Breast epithelium (tissue), 4 donors: Measurements from ENCODE around the gene DOCK11. TPM values are rescaled to one million over a fixed set of nuclear protein-coding genes. Genes with fewer than 3 reads are reported as not detected.

Experiments
- DNase-seq, 2 donors: peaks; one replicate each; pipeline ENCODE4 v3.0.0-alpha.2; 2019; ENCODE audit warnings: low spot score in 2 of 2
- H3K27ac ChIP-seq, 2 donors: fragments of 200-600 bp; sonication (generic) in 1 of 2; one replicate each; pipeline ENCODE4 v1.5.1; 2016 to 2019; ENCODE audit warnings: mild to moderate bottlenecking in 1 of 2
- H3K27me3 ChIP-seq, 2 donors: fragments of 200-600 bp; sonication (generic) in 1 of 2; one replicate each; pipeline versions ENCODE4 v1.5.1 to v1.6.0; 2017 to 2019; ENCODE audit warnings: control low read depth in 1 of 2, mild to moderate bottlenecking in 1 of 2
- H3K36me3 ChIP-seq: fragments of 200-600 bp; one replicate; pipeline ENCODE4 v1.5.1; 2019
- H3K4me1 ChIP-seq, 2 donors: fragments of 200-600 bp; sonication (generic); one replicate each; pipeline ENCODE4 v1.5.1; 2016 to 2019; ENCODE audit warnings: control low read depth in 1 of 2
- H3K4me3 ChIP-seq, 3 donors: fragments of 200-600 bp; sonication (generic); 1 replicate in 2 of 3; 2 replicates in 1 of 3; pipeline ENCODE4 v1.5.1; 2016 to 2019; ENCODE audit warnings: mild to moderate bottlenecking in 3 of 3, moderate library complexity in 2 of 3
- H3K9me3 ChIP-seq, 2 donors: fragments of 200-600 bp; sonication (generic) in 1 of 2; one replicate each; pipeline ENCODE4 v1.5.1; 2016 to 2019; ENCODE audit warnings: control low read depth in 1 of 2
- CTCF ChIP-seq, 3 donors: fragments of 450-650 bp; IDR thresholded peaks; one replicate each; pipeline ENCODE4 v1.5.1; 2016 to 2017; ENCODE audit warnings: antibody characterized with exemption in 3 of 3, mild to moderate bottlenecking in 3 of 3, moderate library complexity in 3 of 3
- POLR2A ChIP-seq: fragments of 450-650 bp; IDR thresholded peaks from one replicate; pipeline ENCODE4 v1.6.1; 2016; ENCODE audit warnings: antibody characterized with exemption, mild to moderate bottlenecking, moderate library complexity
- POLR2AphosphoS5 ChIP-seq, 3 donors: sonication (generic); formaldehyde crosslinking; IDR thresholded peaks; one replicate each; pipeline ENCODE4 v1.6.1; 2017; ENCODE audit warnings: antibody characterized with exemption in 3 of 3
- intact Hi-C: fragments of 100-400 bp; cut with DNase I; formaldehyde crosslinking; loops from one replicate; pipeline ENCODE4 v1.15.1; 2023; ENCODE audit warnings: low total_unique reads
- total RNA-seq, 3 donors: library from RNA; depleted of rRNA; stranded (reverse); fragments of >200 nt; gene quantifications; one replicate each; pipeline ENCODE4 v1.1.0, GENCODE V29; 2016

The DOCK11 gene
- total RNA-seq, 3 donors from 2014 or later, result 25.3 to 138 (median 26.9) TPM

GRCh38 chrX:118677318-118677717 lies 181.7 kb downstream of the DOCK11 start:
- Histone ChIP-seq H3K36me3 (no peaks in the 10 kb centered on the region), H3K4me1 (no peaks in the 10 kb centered on the region), H3K27ac (no peak overlapping the region), H3K4me3 (no peak overlapping the region), H3K9me3 (no peaks in the 10 kb centered on the region), H3K27me3 (peaks cover 0 to 10% of the 10 kb centered on the region in 2 donors)
- intact Hi-C loops, result no loop called here
- TF ChIP-seq CTCF (IDR thresholded peaks at IDR 0.05) (no peak), POLR2AphosphoS5 (IDR thresholded peaks at IDR 0.05) (no peak), POLR2A (no peak)
- no peak for DNase-seq

- DNase-seq, result no peak
- intact Hi-C loops, result no loop called here
These were observed 183.7 kb downstream of the DOCK11 start for GRCh38 chrX:118679290-118679689.

DNA sequence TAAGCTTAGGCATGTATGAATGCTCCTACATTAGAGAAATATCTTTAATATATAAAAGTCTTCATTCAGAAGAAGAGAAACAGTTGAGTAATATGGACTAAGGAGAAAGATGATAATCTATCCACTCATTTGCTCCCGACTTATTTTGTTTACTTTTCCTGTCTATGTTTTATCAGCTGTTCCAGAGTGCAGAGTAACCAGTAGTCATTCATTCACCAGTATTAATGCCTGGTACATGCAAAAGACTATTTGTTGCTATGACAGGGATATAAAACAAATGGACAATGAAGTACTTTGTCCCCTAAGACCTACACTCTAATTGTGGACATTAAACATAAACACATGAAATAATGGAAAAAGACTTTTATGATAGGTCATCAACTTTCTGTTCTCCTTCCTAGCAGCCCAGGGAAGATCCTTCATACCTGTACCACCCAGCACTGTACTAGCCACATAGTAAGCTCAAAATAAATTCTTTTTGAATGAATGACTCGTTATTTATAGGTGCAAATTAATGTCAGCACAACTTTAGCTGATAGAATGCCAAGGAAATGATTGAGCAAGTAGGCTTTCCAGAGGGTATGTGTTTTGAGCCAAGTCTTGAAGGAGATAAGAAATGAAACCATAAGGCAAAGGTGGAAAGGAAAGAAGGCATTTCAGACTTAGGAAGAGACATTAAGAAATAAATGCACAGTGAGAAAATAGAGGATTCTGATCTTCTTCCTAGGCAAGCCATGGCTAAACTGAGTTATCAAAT lies 186.8 kb downstream of the DOCK11 start:
- H3K27me3 ChIP-seq, result peaks cover 0 to 3% of the 10 kb centered on the region in 2 donors
- intact Hi-C loops, result no loop called here
- no peak for TF ChIP-seq CTCF (IDR thresholded peaks at IDR 0.05)
- H3K36me3 ChIP-seq, result no peaks in the 10 kb centered on the region
- peaks cover 0 to 2% of the 10 kb centered on the region in 2 donors for H3K4me1 ChIP-seq
- no peaks in the 10 kb centered on the region for H3K9me3 ChIP-seq
- no peak overlapping the region for H3K4me3 ChIP-seq
- no peak overlapping the region for H3K27ac ChIP-seq
- DNase-seq, result no peak

More at GRCh38 chrX:118679290-118679689, 183.7 kb downstream of the DOCK11 start:
- Histone ChIP-seq H3K36me3 (no peaks in the 10 kb centered on the region), H3K4me1 (peaks cover 0 to 2% of the 10 kb centered on the region in 2 donors), H3K9me3 (no peaks in the 10 kb centered on the region), H3K27me3 (peaks cover 0 to 9% of the 10 kb centered on the region in 2 donors), H3K27ac (no peak overlapping the region), H3K4me3 (no peak overlapping the region)
- no peak for TF ChIP-seq CTCF (IDR thresholded peaks at IDR 0.05)
- TF ChIP-seq POLR2AphosphoS5 (IDR thresholded peaks at IDR 0.05), result no peak
- TF ChIP-seq POLR2A, result no peak

DNA sequence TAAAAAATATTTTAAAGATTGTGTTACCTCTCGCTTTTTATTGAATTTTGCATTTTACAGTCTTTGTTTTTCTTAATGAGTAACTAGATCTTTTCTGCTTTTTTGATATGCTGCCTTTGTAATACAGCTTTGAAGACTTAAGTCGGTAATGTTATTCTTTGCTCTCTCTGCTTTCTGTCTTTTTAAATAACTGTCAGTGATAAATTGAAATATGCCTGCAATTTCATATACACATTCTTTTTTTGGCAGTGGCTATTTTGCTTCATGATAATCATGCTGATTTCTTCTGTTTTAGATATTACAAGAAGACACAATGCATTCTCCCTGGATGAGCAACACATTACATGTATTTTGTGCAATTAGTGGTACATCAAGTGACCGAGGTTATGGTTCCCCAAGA lies 189.8 kb downstream of the DOCK11 start:
- TF ChIP-seq POLR2AphosphoS5 (IDR thresholded peaks at IDR 0.05) (no peak), POLR2A (no peak), CTCF (IDR thresholded peaks at IDR 0.05) (no peak)
- intact Hi-C loops, result no loop called here
- Histone ChIP-seq H3K4me3 (no peak overlapping the region), H3K36me3 (no peaks in the 10 kb centered on the region), H3K27ac (no peak overlapping the region), H3K27me3 (peaks cover 0 to 6% of the 10 kb centered on the region in 2 donors), H3K9me3 (no peaks in the 10 kb centered on the region), H3K4me1 (peaks cover 0 to 2% of the 10 kb centered on the region in 2 donors)
- no peak for DNase-seq

DNA sequence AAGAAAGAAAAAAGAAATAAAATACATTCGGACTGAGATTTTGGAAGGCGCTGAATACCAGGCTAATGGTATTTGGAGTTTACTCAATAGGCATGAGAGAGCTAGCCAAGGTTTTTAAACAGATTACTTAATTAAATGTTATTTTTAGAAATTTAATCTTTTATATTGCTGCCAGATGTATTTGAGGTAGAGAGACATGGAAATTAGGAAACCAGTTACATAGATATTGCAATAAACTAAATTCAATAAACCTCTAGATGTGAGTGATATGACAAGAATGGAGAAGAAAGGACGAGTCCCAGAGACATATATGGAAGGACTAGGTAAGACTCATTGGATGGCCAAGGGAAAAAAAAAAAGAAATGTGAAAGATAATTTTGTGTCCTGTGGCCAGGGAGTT lies 193.3 kb downstream of the DOCK11 start:
- no peak for DNase-seq
- Histone ChIP-seq H3K27me3 (peaks cover 0 to 6% of the 10 kb centered on the region in 2 donors), H3K36me3 (no peaks in the 10 kb centered on the region), H3K9me3 (no peaks in the 10 kb centered on the region), H3K4me1 (no peaks in the 10 kb centered on the region), H3K27ac (no peak overlapping the region), H3K4me3 (no peak overlapping the region)
- intact Hi-C loops, result no loop called here
- TF ChIP-seq POLR2A (no peak), POLR2AphosphoS5 (IDR thresholded peaks at IDR 0.05) (no peak), CTCF (IDR thresholded peaks at IDR 0.05) (no peak)
